ENCODE data around the gene SMCP. TPM values are rescaled to one million over a fixed set of nuclear protein-coding genes. Genes with fewer than 3 reads are reported as not detected.

SMCP gene
- total and polyA plus RNA-seq, 2 of the 13 experiments (the other 11 are each of a cell fraction or from before 2014, with no cell fraction given), result not detected

DNA sequence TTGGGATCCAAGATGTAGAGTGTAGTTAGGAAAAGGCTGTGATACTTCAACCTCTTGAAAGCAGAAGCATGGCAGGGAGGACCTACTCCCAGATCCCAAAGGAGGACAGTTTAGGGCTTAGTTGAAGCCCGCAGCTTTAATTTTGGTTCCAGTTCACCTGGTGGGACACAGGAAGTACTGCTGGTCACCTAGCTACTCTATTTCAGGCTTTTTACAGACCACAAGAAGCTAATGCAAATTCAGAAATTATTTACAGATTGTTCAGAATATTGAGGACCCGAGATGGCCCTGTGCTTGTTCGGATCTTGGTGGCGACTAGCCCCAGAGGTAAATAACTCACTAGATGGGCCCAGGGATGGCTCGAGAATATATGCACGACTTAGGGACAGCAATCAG lies 6.4 kb upstream of the SMCP start:
- Histone ChIP-seq H3K36me3 (replicated peaks in 1 of 2; ENCODE audit: control insufficient read depth in 1 of 2, insufficient read depth in 2 of 2, low read length in 2 of 2) (no peaks in the 10 kb centered on the region), H3K27me3 (ENCODE audit: control insufficient read depth in 1 of 2, insufficient read depth in 2 of 2, low read length in 2 of 2) (no peaks in the 10 kb centered on the region), H3K4me3 (replicated peaks in 1 of 3; ENCODE audit: insufficient read depth in 1 of 3, low read depth in 2 of 3, low read length in 3 of 3) (no peak overlapping the region), H3K9me3 (ENCODE audit: low read length) (no peaks in the 10 kb centered on the region), H3K9ac (ENCODE audit: insufficient read depth, low read depth, low read length) (no peak overlapping the region), H3K79me2 (ENCODE audit: insufficient read depth, low read length) (no peaks in the 10 kb centered on the region), H2AFZ (ENCODE audit: low read length) (no peak overlapping the region), H3K4me1 (ENCODE audit: insufficient read depth, low read length) (no peaks in the 10 kb centered on the region), H3K4me2 (ENCODE audit: low read depth, low read length) (no peak overlapping the region), H3K27ac (ENCODE audit: extremely low read length, insufficient read depth, low read length) (no peak overlapping the region), H4K20me1 (ENCODE audit: insufficient read depth, low read length) (no peaks in the 10 kb centered on the region)
- FAIRE-seq (no peak), ATAC-seq (no peak), DNase-seq (ENCODE audit: low spot score) (no peak)
- WGBS (ENCODE audit: low lambda C conversion rate), result 28% methylated on average over 6 of the region's 6 CpGs
- in situ Hi-C loops (cut with HindIII; ENCODE audit: extremely low pct_ligation_motif_present, low pct_unique_long_range_greater_than_20kb), result loop anchor here (5.0 to 10.0 kb wide), 3 partner anchors 56 to 353 kb away; no protein-coding TSS in a partner anchor
- BruUV-seq (replicated peaks), result no TSS peak
- intact Hi-C loops (cut with micrococcal nuclease; ENCODE audit: unreplicated experiment), result loop anchor here (1.0 kb wide), 1 partner anchor 55 kb away; no protein-coding TSS in a partner anchor
- CTCF ChIA-PET (ENCODE audit: low intra/inter-chr PET ratio, low total read pairs), result interaction anchor here (1.2 to 1.6 kb wide), 2 partner anchors 54 to 351 kb away, joined by 5 to 7 read pairs; no protein-coding TSS in a partner anchor
- POLR2A ChIA-PET, result no interaction called here
- no peak for TF ChIP-seq HNRNPUL1 (IDR thresholded peaks at IDR 0.05; ENCODE audit: low read depth, low read length)
- no peak for TF ChIP-seq ZNF569 (CRISPR knock-in tag; IDR thresholded peaks at IDR 0.05; ENCODE audit: borderline replicate concordance)
- TF ChIP-seq, protein P1, sequence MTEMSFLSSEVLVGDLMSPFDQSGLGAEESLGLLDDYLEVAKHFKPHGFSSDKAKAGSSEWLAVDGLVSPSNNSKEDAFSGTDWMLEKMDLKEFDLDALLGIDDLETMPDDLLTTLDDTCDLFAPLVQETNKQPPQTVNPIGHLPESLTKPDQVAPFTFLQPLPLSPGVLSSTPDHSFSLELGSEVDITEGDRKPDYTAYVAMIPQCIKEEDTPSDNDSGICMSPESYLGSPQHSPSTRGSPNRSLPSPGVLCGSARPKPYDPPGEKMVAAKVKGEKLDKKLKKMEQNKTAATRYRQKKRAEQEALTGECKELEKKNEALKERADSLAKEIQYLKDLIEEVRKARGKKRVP (CRISPR knock-in tag; IDR thresholded peaks at IDR 0.05), result no peak
- TF ChIP-seq ZNF12 (CRISPR knock-in tag; IDR thresholded peaks at IDR 0.05), result no peak
- no peak for TF ChIP-seq ETV5 (CRISPR knock-in tag; IDR thresholded peaks at IDR 0.05; ENCODE audit: borderline replicate concordance)
- no peak for TF ChIP-seq ISX (CRISPR knock-in tag; conservative IDR thresholded peaks at IDR 0.05)
- TF ChIP-seq ZFP41 (CRISPR knock-in tag; IDR thresholded peaks at IDR 0.05; ENCODE audit: borderline replicate concordance), result no peak
- TF ChIP-seq MTF2 (CRISPR knock-in tag; IDR thresholded peaks at IDR 0.05; ENCODE audit: borderline replicate concordance), result no peak
- no peak for TF ChIP-seq ZNF747 (CRISPR knock-in tag; IDR thresholded peaks at IDR 0.05; ENCODE audit: borderline replicate concordance)

All from HepG2 (cell line).